HG02840 (cell line): ENCODE data around the gene E2F1.
A peak's percentile ranks its signal among the peaks of the same experiment; 100 is the strongest.

Experiments
- ATAC-seq: cut with Tn5 transposase; IDR thresholded peaks from one replicate; pipeline ENCODE4 v1.9.1; 2021; ENCODE audit warnings: mild to moderate bottlenecking, moderate library complexity, moderate number of reproducible peaks; ENCODE audit not compliant: unreplicated experiment, low FRiP score

The E2F1 gene

DNA sequence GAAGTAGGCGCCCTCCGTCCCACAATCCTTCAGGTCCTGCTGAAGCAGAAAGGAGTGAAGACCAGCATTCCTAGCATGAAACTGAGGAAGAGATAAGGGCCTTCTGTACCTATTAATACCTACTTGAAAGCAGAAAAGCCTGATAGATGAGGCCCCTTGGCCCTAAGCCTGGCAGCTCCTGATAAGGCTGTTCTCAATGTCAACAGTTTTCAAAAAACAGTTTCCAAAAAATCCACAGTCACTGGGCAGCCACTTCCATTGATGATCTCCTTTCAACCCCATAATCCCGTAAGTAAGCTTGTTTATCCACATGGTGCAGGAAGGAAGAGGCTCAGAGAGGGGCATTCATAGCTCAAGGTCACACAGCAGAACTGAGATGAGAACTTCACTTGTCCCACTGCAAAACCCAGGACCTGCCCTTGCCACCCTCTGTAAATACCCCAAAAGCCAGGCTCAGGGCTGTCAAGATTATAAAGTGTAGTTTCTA lies 2.8 kb upstream of the E2F1 start:
- no peak for ATAC-seq

DNA sequence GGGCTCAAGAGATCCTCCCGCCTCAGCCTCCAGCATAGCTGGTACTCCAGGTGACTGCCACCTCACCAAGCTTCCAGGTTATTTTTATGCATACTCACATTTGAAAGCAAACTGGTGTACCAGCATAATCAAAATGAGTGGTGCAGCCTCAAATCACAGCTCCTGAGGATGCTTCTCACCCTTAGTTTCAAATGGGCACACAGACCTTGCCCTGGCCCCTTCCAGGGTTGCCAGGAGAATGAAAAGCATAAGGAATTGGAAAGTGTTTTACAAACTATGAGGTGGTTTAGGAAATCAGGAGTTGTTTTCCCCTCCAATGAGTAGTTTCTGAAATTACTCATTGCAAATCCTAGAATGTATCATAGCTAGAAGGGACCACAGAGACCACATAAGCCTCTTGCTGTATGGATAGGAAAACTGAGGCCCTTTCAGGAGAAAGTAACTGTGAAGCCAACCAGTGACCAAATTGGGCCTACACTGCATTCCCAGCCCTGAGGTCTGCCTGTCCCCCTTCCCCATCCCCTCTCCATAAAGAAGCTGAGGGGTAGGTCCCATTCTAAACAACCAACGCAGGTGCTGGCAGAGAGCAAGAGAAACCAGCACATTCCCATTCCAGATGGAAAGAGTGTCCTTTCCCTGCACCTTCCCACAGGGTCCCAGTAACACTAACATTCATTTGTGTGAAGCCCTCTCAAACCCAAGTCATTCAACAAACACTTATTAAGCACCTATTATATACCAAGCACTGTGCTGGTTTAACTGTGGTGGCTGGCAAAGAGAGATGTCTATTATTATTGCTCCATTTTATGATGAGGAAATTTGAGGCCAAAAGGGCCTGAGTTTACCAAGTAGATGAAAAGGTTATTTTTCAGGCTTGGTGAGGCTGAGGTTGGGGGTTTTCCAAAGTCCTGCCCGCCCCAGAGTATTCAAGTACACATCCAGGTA lies 2.1 kb upstream of the E2F1 start:
- no peak for ATAC-seq

DNA sequence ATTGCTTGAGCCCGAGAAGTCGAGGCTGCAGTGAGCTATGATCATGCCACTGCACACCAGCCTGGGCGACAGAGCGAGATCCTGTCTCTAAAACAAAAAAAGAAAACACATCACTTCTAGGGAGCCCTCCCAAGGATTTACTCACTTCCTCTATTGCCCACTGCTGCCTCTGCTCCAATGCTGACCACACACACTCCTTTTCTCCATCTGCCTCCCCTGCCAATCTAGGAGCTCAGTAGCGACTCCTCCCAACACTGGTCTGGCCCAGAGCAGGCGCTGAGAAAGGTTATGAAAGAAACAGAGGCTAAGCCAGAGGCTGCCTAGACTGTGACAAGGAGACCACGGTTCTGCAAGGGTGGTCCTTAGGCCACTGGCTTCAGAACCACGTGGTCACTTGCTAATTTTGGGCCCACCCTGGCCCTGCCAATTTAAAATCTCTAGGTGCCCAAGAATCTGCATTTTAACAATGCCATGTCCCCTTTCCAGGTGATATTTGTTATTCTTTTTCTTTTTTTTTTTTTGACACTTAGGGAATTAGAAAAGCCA lies 1.3 kb upstream of the E2F1 start:
- no peak for ATAC-seq

DNA sequence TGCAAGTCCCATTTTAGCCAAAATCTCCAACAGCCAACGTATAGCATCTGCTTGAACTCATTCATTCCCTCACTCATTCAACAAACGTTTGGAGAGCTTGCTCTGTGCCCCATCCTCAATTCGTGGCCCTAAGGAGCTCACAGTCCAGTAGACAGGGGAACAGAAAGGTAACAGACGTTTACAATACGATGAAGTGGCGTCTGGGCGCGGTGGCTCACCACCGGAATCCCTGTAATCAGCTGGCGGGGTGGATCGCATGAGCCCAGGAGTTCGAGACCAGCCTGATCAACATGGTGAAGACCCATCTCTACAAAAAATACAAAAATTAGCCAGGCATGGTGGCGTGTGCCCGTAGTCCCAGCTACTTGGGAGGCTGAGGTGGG lies 790 bp upstream of the E2F1 start:
- ATAC-seq = no peak

DNA sequence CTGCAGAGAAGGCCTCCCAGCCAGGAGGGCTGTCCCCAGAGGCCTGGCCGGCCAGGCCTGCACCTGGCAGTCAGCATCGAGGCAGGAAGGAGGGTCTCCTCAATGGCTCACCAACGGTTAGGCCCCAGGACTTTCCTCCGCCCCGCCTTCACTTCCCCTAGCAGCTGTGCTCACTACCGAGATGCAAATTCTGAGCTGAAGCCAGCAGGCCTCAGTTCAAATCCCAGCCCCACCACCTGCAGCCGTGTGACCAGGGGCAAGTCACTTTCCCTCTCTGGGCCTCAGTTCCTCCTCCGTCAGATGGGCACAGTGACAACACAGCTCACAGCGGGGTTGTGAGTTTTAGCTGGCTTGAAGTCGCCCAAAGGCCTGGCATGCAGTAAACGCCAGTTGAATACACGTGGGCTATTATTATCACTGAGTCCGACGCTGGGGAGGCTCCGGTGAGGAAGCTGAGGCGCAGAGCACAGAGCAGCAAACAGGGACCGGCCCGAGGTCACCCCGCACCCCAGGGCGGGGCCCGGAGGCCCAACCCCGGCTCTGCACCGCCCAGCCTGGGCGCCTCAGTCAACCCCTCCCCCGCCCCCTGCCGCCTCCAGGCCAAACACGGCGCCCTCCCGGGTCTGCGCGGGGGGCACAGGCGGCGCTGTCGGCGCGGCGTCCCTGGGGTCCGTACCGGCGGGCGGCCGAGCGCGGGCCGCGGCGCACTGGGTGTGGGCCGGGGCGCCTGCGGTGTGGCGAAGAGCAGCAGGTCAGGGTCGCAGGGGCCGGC lies 671 bp downstream of the E2F1 start:
- ATAC-seq = peak; percentile 42

DNA sequence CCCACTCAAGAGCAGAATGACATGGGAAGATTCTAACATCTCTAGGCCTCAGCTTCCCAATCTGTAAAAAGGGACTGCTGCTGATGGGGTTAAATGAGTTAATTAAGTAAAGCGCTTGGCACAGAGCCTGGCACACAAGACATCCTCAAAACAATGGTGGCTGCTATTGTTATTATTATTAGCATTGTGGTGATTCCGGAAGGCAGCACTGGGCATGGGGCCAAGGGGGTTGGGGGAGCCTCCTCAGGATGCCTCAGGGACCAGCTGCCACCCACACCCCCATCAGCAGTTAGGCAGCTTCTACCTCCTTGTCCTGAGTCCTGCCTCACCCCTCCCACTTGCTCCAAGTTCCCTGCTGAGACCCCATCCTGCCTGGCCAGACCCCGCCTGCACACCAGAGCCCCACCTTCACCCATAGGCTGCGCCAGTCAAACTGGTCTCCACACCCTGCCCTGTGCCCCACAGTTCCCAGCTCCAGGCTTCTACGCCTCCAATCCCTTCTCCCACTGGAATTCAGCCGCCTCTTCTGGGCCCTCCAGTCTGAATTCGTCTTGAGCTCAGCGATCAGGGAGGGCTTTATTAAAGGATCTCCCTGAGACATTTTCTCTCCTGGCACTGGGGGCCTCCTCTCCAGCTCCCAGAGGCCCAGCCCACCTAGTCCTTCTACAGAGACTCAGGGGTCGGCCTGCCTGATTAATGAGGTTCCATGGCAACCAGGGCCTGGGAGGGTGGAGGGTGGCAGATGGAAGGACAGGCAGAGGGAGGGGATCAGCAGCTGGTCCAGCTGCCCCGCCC lies 1.5 kb downstream of the E2F1 start:
- ATAC-seq = no peak

DNA sequence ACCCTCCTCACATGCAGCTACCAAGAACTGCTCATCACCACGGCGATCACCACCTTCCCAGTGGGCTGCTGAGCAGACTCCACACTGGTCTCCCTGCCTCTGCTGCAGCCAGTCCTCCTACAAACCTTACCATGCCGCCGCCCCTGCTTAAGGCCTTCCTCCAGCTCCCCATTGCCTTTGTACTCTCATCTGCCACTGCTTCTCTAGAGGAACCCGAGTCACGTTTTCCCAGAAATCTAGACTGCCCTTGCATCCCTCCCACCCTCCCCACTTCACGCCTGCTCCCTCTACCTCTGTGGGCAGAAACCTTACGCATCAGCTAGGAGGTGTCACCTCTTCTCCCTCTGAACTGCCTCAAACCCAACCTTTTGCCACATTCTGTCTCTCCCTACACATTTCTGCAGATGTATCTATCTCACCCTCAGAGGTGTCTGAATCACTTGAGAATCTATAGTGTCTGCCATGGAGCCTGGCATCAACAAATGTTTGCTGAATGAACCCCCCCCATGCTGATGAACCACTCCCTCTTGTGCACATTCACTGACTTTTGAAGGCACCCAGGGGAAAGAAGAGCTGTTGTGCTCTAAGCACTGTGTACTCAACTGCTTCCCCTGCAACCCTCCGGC lies 4.3 kb downstream of the E2F1 start:
- no peak for ATAC-seq

DNA sequence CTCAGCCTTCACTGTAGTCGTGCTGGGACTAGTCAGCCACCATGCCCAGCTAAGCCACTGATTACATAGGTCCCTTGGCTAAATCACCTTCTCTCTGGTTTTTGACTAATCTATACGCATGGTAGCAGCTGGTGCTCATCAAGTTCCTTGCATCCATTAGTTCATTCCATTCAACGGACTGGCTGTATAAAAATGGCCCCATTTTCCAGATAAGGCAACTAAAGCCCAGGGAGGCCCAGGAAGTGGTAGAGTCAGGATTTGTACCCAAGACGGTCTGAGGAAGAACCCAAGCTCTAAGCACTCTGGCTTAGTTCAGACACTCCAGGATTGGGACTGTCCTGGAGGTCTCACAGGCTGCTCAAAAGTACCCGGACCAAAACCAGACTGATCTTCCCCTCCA lies 4.9 kb downstream of the E2F1 start:
- ATAC-seq = no peak

DNA sequence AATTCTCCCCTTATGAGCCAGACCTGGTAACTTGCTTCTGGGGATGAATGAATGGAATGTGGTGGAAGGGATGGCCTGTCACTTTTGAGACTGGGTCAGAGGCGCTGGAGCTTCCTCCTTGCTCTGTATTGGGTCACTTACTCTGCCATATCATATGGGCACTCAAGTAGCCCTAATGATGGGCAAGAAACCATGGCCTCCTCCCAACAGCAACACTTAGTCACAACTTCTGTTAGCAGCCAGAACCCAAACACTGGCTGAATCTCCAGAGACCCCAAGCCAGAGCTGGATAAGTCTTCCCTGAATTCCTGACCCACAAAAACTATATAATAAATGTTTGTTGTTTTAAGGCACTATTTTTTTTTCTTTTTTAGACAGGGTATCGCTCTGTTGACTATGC lies 5.5 kb downstream of the E2F1 start:
- no peak for ATAC-seq

DNA sequence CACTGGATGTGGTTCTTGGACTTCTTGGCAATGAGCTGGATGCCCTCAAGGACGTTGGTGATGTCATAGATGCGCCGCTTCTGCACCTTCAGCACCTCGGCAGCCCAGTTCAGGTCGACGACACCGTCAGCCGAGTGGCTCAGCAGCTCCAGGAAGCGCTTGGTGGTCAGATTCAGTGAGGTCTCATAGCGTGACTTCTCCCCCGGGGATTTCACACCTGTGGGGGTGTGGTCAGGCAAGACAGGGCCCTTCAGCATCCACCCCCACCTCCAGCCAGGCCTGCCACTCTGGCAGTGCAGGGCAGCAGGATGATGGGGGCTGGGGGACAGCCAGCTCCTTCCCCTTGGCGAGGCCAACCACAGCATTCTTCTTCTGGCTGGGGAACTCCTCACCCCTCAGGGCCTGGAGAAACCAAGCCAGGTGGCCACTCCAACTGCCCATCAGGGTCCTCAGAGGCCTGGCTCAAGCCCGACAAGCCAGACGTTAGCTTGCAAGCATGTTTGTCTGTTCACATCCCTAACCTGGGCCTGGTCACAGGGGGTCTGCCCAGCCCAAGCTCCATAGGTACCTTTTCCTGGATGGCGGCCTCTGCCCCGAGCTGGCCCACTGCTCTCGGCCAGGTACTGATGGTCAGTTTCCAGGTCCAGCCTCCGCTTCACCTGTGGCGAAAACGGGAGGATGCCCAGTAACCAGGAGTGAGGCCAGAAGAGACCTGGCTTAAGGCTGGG lies 6.3 kb downstream of the E2F1 start:
- ATAC-seq = peak; percentile 48

DNA sequence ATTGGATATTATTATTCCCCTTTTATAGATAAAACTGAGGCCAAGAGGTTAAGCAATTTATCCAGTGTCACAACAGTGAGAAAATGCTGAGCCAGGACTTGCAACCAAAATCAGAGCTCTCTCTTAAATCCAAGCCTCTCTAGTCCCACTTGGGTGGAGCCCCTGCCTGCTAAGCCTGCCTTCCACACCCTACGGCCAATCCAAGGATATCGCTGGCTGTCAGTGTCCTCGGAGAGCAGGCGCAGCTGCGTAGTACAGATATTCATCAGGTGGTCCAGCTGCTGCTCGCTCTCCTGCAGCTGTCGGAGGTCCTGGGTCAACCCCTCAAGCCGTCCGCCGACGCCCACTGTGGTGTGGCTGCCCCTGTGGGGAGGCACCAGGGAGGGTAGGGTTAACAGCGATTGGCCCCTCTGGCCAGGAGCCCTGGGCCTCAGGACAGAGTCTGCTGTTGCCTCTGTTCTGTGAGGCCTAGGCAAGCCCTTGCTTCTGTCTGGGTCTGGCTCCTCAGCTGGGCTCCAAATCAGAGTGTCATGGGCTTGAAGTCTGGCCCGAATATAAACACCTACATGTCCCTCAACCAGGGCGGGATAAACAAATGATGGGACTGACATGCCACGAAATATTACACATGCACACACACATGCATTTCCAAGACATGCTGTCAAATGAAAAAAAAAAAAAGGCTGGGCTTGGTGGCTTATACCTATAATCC lies 8.0 kb downstream of the E2F1 start:
- ATAC-seq = no peak

DNA sequence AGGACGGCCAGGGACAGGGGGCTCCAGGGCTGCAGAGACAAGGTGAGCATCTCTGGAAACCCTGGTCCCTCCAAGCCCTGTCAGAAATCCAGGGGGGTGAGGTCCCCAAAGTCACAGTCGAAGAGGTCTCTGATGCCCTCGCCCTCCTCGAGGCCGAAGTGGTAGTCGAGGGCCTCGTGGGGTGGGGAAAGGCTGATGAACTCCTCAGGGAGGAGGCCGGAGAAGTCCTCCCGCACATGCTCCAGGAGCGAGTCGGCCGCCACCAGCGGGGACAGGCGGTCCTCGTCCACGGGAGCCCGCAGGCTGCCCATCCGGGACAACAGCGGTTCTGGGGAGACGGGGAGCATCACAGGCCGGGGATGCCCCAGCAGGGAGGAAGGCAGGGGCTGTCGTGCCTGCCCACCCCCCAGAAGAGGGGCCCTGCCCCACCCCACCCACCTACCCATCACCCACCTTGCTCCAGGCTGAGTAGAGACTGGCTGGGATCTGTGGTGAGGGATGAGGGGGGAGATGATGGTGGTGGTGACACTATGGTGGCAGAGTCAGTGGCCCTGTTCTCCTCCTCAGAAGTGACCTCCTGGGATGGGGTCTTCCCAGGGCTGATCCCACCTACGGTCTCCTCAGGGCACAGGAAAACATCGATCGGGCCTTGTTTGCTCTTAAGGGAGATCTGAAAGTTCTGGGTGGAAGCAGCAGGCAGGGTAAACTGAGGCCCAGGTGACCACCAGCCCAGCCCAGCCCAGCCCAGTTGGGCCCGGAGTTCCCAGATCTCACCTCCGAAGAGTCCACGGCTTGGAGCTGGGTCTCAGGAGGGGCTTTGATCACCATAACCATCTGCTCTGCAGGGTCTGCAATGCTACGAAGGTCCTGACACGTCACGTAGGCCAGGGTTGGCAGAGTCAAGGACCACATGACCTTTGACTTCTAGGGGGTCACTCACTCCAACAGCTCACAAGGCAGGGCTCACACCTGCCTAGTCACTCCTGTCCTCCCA lies 9.2 kb downstream of the E2F1 start:
- no peak for ATAC-seq

DNA sequence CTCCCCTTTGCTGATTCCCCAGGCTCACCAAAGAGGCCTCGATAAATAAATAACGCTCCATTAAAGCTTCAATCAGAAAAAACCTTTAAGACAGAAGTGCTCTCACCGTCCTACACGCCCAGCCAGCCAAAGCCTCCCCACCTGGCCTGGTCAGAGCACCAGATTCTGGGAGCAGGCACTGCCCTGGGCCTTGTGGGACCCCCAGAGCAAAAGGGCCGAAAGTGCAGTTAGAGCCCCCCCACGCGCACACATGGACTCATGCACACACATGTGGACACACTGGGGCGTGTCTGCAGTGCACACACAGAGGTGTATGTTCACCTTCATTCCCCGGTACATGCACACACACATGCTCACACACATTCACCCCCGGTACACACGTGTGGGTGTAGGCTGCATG lies 10.1 kb downstream of the E2F1 start:
- ATAC-seq = no peak

DNA sequence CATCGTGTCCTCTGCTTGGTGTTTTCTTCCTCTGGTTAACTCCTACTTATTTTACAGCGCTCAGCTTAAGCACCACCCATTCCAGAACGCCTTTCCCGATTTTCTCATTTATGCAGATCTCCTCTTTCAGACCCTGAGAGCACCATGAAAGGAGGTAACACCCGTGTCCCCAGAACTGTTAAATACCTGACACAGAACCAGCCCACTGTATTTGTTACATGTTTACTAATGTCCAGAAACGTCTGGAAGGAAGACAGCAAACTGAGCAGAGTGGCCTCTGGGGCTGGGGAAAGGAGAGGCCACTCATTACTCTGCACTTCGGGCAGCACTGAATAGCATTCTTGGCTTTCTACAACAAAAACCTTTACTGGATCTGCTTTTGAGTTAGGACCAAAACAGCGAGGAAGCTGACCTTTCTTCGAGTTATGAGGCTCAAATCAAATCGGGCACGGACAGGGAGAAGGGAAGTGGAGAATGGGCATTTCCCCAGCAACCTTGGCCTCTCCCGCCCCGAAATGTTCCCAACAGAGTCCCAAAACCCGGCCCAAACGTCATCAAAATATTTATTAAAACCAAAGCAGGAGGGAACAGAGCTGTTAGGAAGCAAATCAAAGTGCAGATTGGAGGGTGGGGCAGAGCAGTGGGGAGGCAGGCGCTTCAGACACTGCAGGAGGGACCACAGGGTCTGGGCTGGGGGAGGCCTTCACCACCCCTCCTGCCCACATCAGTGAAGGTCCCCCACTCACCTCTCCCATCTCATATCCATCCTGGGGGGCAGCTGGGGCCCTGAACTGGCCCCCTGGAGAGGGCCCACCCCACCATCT lies 10.8 kb downstream of the E2F1 start:
- no peak for ATAC-seq

DNA sequence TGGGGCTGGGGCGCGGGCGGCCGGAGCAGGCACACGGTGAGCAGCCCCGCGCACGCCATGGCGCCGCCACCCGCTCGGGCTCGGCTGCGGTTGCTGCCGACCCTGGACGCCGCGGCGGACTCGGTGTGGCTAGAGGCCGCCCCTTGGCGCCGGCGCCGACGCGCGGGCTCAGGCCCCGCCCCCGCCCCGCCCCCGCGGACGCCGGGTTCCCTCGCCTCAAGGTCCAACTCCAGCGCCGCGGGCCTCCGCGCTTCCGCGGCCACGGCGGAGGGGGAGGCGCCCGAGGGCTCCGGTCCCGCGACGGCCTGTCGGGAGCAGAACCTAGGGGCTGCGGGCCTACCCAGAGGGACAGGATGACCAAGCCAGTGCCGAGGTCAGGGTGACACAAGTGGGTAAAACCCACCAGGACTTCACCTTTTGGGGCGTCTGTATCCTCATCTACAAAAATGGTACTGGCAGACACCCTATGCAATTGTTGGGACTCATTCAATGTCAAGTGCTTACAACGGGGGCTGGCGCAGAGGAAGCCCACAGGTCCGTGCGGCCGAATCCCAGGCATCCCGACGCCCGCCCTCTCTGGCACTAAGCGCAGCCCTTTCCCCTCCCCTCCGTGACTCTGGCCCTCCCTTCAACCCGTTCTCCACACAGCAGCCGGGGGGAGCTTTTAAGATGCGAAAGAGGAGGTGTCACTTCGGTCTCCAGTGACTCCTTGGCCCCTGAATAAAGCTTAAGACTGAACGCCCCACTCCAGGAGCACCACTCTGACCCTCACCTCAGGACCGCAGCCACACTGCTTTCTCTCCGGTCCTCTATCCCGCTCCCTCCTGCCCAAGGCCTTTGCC lies 11.7 kb downstream of the E2F1 start, which contains the start of gene NECAB3:
Gene NECAB3 (minus strand): TSS at position 135 of the 842 bp plus-strand sequence. CDS start 76 bp downstream, at position 59.
- ATAC-seq = no peak
